Adrenal gland (tissue), 5 donors: ENCODE results near the gene ZZZ3.

ENCODE experiments used
- CTCF ChIP-seq, 6 experiments: fragments of 450-650 bp in 4 of 6; fragments of 200-600 bp in 2 of 6; sonication (generic) in 1 of 6; IDR thresholded peaks; 1 replicate in 5 of 6; 2 replicates in 1 of 6; pipeline versions ENCODE4 v1.5.1 to v1.8.0; 2016 to 2021; ENCODE audit warnings: antibody characterized with exemption in 6 of 6, mild to moderate bottlenecking in 2 of 6, moderate library complexity in 1 of 6
- POLR2A ChIP-seq, 2 donors: fragments of 450-650 bp; IDR thresholded peaks; one replicate each; pipeline ENCODE4 v1.6.1; 2017; ENCODE audit warnings: antibody characterized with exemption in 2 of 2, mild to moderate bottlenecking in 2 of 2, moderate library complexity in 1 of 2
- donor health status: DM: no; HTN: no; CAD: no.

- no peak for TF ChIP-seq POLR2A (IDR thresholded peaks at IDR 0.05)
- no peak for TF ChIP-seq CTCF (IDR thresholded peaks at IDR 0.05)
These were observed 9.4 kb downstream of the ZZZ3 start for GRCh38 chr1:77673030-77673429.
